ENCODE results near the gene LRP11.
A peak's percentile ranks its signal among the peaks of the same experiment; 100 is the strongest.
"Not testable (repeated sequence)": the region's sequence is repeated elsewhere in the genome, so short reads cannot be mapped to it uniquely, and the experiment has no call there.

The LRP11 gene

GRCh38 chr6:149851461-149852110, 12.6 kb downstream of the LRP11 start:
- FAIRE-seq (no peak), DNase-seq (ENCODE audit: low spot score) (no peak)

GRCh38 chr6:149848343-149848742, 15.8 kb downstream of the LRP11 start:
- not testable (repeated sequence) for DNase-seq (ENCODE audit: low spot score); FAIRE-seq

- peak; percentile 64 for DNase-seq (ENCODE audit: low spot score)
- no peak for FAIRE-seq
Observed at GRCh38 chr6:149847939-149848267, 16.3 kb downstream of the LRP11 start.

- peak; percentile 76 for DNase-seq (ENCODE audit: low spot score)
Observed at GRCh38 chr6:149846321-149846720, 17.8 kb downstream of the LRP11 start.

GRCh38 chr6:149845549-149845948, 18.6 kb downstream of the LRP11 start:
- no peak for DNase-seq (ENCODE audit: low spot score)
- no peak for FAIRE-seq

More at GRCh38 chr6:149846321-149846720, 17.8 kb downstream of the LRP11 start:
- FAIRE-seq = peak; percentile 15

- FAIRE-seq (no peak), DNase-seq (ENCODE audit: low spot score) (no peak)
Observed at GRCh38 chr6:149844480-149844879, 19.7 kb downstream of the LRP11 start.

GRCh38 chr6:149844036-149844435, 20.1 kb downstream of the LRP11 start:
- FAIRE-seq; DNase-seq (ENCODE audit: low spot score): not testable (repeated sequence)

- DNase-seq (ENCODE audit: low spot score) = no peak
- no peak for FAIRE-seq
Observed at GRCh38 chr6:149843051-149843633, 21.0 kb downstream of the LRP11 start.

- FAIRE-seq (no peak), DNase-seq (ENCODE audit: low spot score) (no peak)
Observed at GRCh38 chr6:149842331-149842730, 21.8 kb downstream of the LRP11 start.

GRCh38 chr6:149840345-149841075, 23.6 kb downstream of the LRP11 start:
- no peak for FAIRE-seq
- DNase-seq (ENCODE audit: low spot score) = peak; percentile 44

- FAIRE-seq = peak; percentile 4
- peak; percentile 53 for DNase-seq (ENCODE audit: low spot score)
Observed at GRCh38 chr6:149834513-149835481, 29.4 kb downstream of the LRP11 start.

GRCh38 chr6:149833651-149834050, 30.5 kb downstream of the LRP11 start:
- FAIRE-seq (no peak), DNase-seq (ENCODE audit: low spot score) (no peak)

GRCh38 chr6:149831308-149831820, 32.8 kb downstream of the LRP11 start:
- no peak for FAIRE-seq
- DNase-seq (ENCODE audit: low spot score) = no peak

- FAIRE-seq (no peak), DNase-seq (ENCODE audit: low spot score) (no peak)
Observed at GRCh38 chr6:149830731-149831307, 33.3 kb downstream of the LRP11 start.

GRCh38 chr6:149825292-149825691, 38.9 kb downstream of the LRP11 start:
- FAIRE-seq (no peak), DNase-seq (ENCODE audit: low spot score) (no peak)

GRCh38 chr6:149823013-149823412, 41.1 kb downstream of the LRP11 start:
- no peak for DNase-seq (ENCODE audit: low spot score)
- no peak for FAIRE-seq

- FAIRE-seq (no peak), DNase-seq (ENCODE audit: low spot score) (no peak)
Observed at GRCh38 chr6:149821492-149821891, 42.7 kb downstream of the LRP11 start.

- no peak for FAIRE-seq
- DNase-seq (ENCODE audit: low spot score) = no peak
Observed at GRCh38 chr6:149820506-149820905, 43.7 kb downstream of the LRP11 start.

GRCh38 chr6:149815788-149816187, 48.4 kb downstream of the LRP11 start:
- DNase-seq (ENCODE audit: low spot score) (no peak), FAIRE-seq (no peak)

- FAIRE-seq (no peak), DNase-seq (ENCODE audit: low spot score) (no peak)
Observed at GRCh38 chr6:149813351-149813750, 50.8 kb downstream of the LRP11 start.

GRCh38 chr6:149809798-149810197, 54.4 kb downstream of the LRP11 start:
- FAIRE-seq (no peak), DNase-seq (ENCODE audit: low spot score) (no peak)
